HG03342 (cell line): Measurements from ENCODE around the gene LAMB1.

Experiments
- ATAC-seq: cut with Tn5 transposase; IDR thresholded peaks from one replicate; pipeline ENCODE4 v1.9.1; 2021; ENCODE audit warnings: mild to moderate bottlenecking, moderate library complexity; ENCODE audit not compliant: unreplicated experiment

The LAMB1 gene

GRCh38 chr7:107884066-107884818, 118.7 kb downstream of the LAMB1 start:
- no peak for ATAC-seq

DNA sequence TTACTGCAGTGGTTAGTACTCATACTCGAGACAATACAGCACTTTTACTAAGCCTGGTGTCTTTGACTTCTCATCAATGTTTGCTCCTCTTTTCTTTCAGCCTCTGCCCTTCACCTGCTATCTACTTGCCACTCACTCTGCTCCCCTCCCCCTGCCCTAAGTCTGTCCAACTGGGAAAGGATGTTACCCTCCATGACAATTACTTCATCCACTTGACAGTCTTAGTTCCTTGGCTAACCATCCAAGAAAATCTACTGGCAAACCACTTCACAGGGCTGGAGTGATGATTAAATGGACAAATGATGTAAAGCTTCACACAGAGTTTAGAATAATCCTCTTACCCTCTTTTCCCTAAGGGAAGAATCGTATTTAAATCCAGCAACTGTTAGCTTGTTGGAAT, 120.2 kb downstream of the LAMB1 start:
- no peak for ATAC-seq

- ATAC-seq: peak; percentile 80
Observed at GRCh38 chr7:107879400-107880035, 123.4 kb downstream of the LAMB1 start.

DNA sequence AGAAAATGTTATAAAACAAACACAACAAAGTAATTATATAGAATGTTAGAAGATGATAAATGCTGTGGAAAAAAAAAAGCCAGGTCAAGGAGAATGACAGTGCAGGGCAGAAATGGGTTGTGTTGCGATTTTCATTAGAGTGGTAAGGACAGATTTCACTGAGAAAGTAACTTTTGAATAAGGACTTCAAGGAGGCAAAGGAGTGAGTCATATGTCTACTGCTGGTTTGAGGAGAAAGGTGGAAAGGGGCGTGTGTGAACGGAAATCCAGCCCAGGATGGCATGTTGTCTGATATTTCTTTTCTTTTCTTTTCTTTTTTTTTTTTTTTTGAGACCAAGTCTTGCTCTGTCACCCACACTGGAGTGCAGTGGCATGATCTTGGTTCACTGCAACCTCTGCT, 124.3 kb downstream of the LAMB1 start:
- ATAC-seq: no peak

- no peak for ATAC-seq
Observed at GRCh38 chr7:107877731-107878382, 125.1 kb downstream of the LAMB1 start.

DNA sequence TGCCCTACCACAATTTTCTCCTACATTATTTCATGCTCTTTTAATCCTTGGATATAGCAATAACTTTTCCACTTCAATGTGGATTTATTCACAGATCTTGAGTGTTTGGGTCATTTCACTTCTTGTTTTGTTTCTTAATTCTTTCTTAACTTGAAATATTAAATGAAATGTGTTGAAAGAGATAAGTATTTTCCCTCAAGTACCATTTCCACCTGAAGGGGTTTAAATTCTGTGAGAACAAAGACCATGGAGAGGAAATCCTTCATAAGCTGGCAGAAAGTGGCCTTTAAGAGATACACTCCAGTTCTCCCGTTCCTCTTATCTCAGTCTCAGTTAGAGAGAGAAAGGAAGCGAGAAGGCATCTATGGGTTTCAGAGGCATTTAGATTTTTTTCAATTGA, 126.0 kb downstream of the LAMB1 start:
- ATAC-seq: no peak

GRCh38 chr7:107874605-107875446, 128.1 kb downstream of the LAMB1 start:
- ATAC-seq: peak; percentile 70

GRCh38 chr7:107874111-107874510, 128.8 kb downstream of the LAMB1 start:
- no peak for ATAC-seq
